C1 segment of cervical spinal cord (tissue), 14 donors: ENCODE data around the gene TMEM207.

ENCODE experiments used
- DNase-seq, 14 donors: peaks; one replicate each; lab custom pipeline; 2025; lab: John Stamatoyannopoulos, UW

TMEM207 gene

GRCh38 chr3:190444576-190445145, 5.0 kb downstream of the TMEM207 start:
- no peak for DNase-seq

DNA sequence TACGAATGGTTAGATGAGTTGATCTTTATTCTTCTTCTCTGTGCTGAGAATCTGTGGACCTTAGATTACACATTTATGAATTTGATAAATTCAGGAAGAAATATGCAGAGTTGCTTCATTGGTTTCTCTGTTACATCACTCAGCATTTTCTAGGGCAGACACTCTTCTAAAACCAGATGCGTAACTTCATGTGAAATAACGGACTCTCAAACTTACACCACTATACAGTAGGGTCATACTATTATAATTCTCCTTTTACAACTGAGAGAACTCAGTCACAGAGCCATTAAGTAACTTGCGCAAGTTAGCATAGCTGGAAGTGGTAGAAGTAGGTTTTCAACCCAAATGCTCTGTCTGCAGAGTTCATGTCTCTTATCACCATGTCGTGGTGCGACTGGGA, 5.7 kb downstream of the TMEM207 start:
- DNase-seq = no peak

DNA sequence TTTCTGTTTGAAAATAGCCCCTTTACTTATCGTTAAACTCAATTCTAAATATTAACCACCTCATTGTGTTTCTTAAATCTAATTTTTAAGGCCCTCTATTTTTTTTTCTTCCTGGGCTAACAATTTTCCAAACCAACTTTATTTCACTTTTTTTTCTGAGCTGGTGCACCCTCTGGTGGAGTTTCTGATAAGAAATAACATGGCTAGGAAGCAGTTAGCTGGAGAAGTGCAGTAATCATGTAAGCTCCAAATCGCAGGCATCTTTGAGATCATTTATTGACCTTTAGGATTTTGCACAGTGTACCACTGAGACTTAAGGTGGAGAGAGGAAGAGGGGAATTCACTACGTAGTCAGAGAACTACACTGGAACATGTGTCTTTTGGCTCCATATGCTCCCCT, 6.4 kb downstream of the TMEM207 start:
- DNase-seq = no peak

DNA sequence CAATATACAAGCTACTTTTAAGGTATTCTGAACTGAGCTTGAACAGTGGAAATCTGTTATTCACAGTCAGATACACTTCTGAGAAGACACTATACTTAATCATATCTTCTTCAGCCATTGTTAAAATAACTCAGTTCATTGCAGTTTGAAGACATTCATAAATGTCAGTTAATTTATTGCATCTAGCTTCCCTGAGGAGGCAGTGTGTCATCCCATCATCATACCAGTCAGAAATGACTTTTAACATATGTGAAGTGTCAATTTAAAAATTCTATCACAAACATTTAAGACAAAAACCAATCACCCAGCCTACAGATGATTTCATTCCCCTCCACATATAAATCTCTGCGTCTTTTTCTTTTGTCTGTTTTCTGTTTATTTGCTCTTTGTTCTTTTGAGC, 7.5 kb downstream of the TMEM207 start:
- DNase-seq = no peak

- no peak for DNase-seq
Observed at GRCh38 chr3:190436331-190436730, 13.4 kb downstream of the TMEM207 start.

GRCh38 chr3:190435618-190436017, 14.1 kb downstream of the TMEM207 start:
- no peak for DNase-seq

- no peak for DNase-seq
Observed at GRCh38 chr3:190433626-190434025, 16.1 kb downstream of the TMEM207 start.

- no peak for DNase-seq
Observed at GRCh38 chr3:190432216-190432615, 17.5 kb downstream of the TMEM207 start.

DNA sequence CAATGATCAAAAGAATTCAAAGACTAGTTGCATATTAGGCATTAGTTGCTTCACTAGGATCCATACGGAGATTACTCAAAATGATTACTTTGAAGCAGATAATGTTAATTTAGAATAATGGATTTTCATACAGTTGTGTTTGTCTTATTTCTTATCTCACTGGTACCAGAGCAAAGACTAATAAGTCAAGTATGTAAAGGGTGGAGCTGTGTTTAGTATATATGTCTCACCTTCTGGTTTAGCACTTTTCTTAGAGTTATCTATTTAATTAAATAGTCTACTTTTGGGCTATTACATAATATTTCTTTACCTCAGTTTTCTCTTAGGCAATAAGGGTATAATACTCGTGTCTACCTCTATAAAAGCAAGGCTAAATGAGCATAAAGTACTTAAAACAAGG, 18.8 kb downstream of the TMEM207 start:
- DNase-seq = no peak

GRCh38 chr3:190429681-190430080, 20.0 kb downstream of the TMEM207 start:
- DNase-seq = no peak

- DNase-seq = no peak
Observed at GRCh38 chr3:190426806-190427507, 22.7 kb downstream of the TMEM207 start.

- DNase-seq = no peak
Observed at GRCh38 chr3:190425833-190426232, 23.9 kb downstream of the TMEM207 start.

DNA sequence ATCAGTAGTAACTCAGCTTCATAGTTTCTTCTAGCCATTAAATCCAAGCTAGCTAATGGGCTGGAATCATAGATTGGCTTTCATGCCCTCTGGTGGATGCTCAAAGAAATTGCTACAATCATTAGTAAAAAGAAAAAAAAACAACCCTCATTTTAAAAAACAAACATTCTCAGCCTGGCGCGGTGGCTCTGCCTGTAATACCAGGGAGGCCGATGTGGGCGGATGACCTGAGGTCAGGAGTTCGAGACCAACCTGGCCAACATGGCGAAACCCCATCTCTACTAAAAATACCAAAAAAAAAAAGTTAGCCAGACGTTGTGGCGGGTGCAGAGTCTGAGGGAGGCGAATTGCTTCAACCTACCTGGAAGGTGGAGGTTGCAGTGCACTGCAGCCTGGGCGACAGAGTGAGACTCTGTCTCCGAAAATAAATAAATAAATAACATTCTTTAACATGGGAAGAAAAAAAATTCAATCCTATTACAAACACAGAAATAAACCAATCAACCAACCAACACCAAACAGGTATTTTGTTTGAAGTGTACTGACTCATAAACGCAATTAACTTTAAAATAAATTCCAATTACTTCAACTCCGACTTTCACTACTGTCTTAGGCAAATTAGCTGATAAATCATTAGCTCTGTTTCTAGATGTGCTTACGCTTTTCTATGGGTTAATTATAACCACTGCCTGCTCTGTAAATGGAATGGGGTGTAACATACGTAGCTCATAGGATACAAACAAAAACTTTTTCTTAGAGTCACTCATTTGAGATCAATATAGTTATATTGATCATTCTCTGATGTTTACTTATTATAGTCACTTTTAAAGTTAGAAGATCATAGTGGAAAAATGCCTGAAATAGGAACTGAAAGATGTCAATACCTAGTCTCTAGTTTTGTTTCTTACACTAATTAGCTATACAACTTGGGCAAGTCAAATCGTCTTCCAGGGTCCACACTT, 24.9 kb downstream of the TMEM207 start:
- peak in 11 of 14 donors; percentile 1 to 38 (median 15) for DNase-seq

- no peak for DNase-seq
Observed at GRCh38 chr3:190424108-190424477, 25.6 kb downstream of the TMEM207 start.

- no peak for DNase-seq
Observed at GRCh38 chr3:190414297-190414696, 35.4 kb downstream of the TMEM207 start.

DNA sequence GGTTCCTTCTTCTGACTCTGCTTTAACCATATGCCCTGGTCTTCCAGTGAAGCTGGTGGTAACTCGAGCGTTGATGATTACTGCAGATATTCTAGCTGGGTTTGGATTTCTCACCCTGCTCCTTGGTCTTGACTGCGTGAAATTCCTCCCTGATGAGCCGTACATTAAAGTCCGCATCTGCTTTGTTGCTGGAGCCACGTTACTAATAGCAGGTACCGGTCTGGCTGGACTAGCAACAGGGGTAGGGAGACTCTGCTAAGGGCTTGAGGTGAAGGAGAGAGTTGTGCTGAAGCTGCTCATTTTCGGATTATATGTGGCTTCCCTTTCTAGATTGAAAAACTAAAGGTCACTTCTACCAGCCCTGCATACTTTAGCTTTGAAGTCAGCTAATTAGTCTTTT, 45.0 kb downstream of the TMEM207 start:
- no peak for DNase-seq

GRCh38 chr3:190401963-190402362, 47.7 kb downstream of the TMEM207 start:
- DNase-seq = no peak

DNA sequence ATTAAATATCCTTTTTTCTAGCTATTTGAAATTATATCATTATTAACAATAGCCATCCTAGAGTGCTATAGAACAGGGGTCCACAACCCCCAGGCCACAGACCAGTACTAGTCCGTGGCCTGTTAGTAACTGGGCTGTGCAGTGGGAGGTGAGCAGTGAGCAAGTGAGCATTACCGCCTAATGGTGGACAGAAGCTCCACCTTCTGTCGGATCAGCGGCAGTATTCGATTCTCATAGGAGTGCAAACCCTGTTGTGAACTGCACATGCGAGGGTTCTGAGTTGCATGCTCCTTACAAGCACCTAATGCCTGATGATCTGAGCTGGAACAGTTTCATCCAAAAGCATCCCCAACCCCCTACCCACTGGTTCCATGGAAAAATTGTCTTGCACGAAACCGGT, 50.0 kb downstream of the TMEM207 start:
- no peak for DNase-seq

DNA sequence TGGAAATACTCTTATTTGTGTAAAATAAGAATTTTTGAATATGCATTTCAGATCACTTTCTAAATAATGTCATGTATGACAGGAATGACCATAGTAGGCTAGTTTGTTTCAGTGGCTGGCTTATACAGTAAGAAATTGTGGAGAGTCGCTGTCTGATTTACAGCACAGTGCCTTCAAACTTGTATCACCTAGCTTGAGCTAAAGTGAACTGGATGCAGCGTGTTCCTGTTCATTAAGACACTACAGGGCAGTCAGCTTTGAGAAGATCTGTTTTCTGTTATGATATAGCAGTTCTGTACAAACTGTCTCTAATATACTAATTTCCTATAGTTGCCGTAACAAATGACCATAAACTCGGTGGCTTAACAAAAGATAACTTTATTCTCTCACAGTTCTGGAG, 51.8 kb downstream of the TMEM207 start:
- DNase-seq = no peak

GRCh38 chr3:190396001-190396400, 53.7 kb downstream of the TMEM207 start:
- no peak for DNase-seq

DNA sequence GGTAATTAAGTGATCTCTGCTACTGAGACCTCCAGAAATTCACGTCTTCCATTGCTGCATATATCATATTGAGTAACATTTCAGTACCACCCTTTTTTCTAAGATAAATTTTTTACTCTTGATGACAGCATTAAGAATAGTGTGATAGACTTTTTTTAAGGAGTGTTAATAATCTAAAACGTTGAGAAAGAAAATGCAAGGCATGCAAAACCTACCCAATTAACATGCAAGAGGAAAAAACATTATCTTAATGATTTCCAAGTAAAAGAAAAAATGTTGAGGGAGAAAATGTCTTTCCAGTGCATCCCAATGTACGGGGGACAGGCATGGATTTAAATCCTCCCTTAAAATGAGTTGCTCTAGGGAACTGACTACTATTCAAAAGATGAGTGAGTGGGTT, 61.0 kb downstream of the TMEM207 start:
- DNase-seq = no peak

DNA sequence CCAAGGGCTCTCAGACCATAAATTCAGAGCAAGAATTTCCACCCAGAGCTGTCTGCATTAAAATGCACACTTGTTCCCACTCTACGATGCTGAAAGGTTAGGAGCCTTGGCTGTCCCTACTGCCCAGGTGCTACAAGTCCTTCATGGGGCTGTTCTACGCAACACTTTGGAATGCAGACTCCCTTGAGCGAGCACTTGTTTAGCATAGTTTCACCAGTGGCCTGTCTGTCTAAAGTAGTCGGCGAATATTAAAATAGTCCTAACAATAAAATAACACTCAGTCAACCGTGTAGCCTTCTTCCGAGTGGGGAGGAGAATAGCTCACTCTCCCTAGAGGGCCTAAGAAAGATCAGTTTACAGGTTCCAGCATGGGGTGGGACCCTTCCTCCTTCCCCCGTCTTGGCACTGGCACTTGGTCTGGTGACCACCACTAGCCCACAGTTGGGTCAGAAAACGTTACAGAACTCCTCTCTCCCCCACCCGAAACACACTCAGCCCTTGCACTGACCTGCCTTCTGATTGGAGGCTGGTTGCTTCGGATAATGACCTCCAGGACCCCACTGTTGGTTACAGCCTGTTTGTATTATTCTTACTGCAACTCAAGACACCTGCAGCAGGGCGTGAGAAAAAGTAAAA, 62.0 kb downstream of the TMEM207 start, which contains the start of gene CLDN16:
Gene CLDN16, plus strand, starts transcription at position 586 of the 636 bp plus-strand sequence. CDS start 167 bp downstream, outside the sequence.
- DNase-seq = no peak
